ENCODE data around the gene COL20A1. TPM values are rescaled to one million over a fixed set of nuclear protein-coding genes. Genes with fewer than 3 reads are reported as not detected.

Gene COL20A1
- total RNA-seq, 4 donors from 2014 or later = not detected

DNA sequence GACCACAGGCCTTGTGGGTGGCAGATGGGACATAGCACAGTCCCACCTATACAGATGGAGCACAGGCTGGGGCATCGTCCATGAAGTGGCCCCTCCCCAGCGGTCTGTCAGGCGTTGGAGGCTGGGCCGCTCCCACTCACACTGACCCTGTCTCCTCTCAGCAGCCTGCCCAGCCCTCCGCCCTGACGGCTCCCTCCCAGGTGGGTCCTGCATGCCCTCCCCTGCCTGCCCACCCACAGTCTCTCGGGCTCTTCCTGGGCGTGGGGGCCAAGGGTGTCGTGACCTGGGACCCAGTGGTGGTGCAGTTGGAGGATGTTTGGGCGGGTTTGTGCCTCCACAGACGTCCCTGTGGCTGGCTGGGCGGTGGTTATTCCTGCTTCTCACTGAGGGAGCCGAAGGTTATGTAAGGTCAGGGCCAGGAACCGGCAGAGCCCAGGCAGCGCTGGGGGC, 22.3 kb downstream of the COL20A1 start:
- H3K4me3 ChIP-seq (ENCODE audit: low read depth, poor library complexity, severe bottlenecking) = no peak overlapping the region
- 52 to 61% methylated on average over 11 to 15 of the region's 15 CpGs for WGBS, 2 donors
- no peak for TF ChIP-seq POLR2A (IDR thresholded peaks at IDR 0.05)
- TF ChIP-seq, protein P1, sequence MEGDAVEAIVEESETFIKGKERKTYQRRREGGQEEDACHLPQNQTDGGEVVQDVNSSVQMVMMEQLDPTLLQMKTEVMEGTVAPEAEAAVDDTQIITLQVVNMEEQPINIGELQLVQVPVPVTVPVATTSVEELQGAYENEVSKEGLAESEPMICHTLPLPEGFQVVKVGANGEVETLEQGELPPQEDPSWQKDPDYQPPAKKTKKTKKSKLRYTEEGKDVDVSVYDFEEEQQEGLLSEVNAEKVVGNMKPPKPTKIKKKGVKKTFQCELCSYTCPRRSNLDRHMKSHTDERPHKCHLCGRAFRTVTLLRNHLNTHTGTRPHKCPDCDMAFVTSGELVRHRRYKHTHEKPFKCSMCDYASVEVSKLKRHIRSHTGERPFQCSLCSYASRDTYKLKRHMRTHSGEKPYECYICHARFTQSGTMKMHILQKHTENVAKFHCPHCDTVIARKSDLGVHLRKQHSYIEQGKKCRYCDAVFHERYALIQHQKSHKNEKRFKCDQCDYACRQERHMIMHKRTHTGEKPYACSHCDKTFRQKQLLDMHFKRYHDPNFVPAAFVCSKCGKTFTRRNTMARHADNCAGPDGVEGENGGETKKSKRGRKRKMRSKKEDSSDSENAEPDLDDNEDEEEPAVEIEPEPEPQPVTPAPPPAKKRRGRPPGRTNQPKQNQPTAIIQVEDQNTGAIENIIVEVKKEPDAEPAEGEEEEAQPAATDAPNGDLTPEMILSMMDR (IDR thresholded peaks at IDR 0.05) = no peak
- intact Hi-C loops (cut with DNase I; ENCODE audit: low total_unique reads) = loop anchor here (10.0 kb wide), 1 partner anchor 70 kb away; no protein-coding TSS in a partner anchor
- no peak for DNase-seq (ENCODE audit: low spot score in 2 of 2)

GRCh38 chr20:63315731-63316491, 22.9 kb downstream of the COL20A1 start:
- peak in 1 of 2 donors; percentile 80 for DNase-seq (ENCODE audit: low spot score in 2 of 2)
- intact Hi-C loops (cut with DNase I; ENCODE audit: low total_unique reads) = loop anchor here (10.0 kb wide), 1 partner anchor 69 kb away; no protein-coding TSS in a partner anchor
- H3K4me3 ChIP-seq (ENCODE audit: low read depth, poor library complexity, severe bottlenecking) = no peak overlapping the region
- WGBS, 2 donors = 72 to 82% methylated on average over 28 to 31 of the region's 31 CpGs
- TF ChIP-seq POLR2A (IDR thresholded peaks at IDR 0.05) = no peak
- TF ChIP-seq, protein P1 (IDR thresholded peaks at IDR 0.05) = no peak

GRCh38 chr20:63316502-63316921, 23.5 kb downstream of the COL20A1 start:
- TF ChIP-seq, protein P1 (IDR thresholded peaks at IDR 0.05) = no peak
- no peak for TF ChIP-seq POLR2A (IDR thresholded peaks at IDR 0.05)
- 78 to 84% methylated on average over 13 to 14 of the region's 14 CpGs for WGBS, 2 donors
- peak in 1 of 2 donors; percentile 78 for DNase-seq (ENCODE audit: low spot score in 2 of 2)
- no peak overlapping the region for H3K4me3 ChIP-seq (ENCODE audit: low read depth, poor library complexity, severe bottlenecking)
- intact Hi-C loops (cut with DNase I; ENCODE audit: low total_unique reads) = loop anchor here (10.0 kb wide), 1 partner anchor 68 kb away; no protein-coding TSS in a partner anchor

DNA sequence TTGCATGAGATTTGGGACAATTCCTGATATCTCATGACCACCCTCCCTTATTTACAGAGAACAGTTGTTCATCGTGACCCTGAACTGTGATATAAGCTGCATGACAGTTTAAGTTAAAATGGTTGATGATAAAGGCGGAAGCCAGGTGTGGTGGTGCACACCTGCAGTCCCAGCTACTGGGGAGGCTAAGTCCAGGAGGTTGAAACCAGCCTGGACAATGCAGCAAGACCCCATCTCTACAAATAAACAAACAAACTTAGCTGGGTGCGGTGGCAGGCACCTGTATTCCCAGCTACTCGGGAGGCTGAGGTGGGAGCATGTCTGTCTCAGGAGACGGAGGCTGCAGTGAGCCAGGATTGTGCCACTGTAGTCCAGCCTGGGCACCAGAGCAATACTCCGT, 24.1 kb downstream of the COL20A1 start:
- no peak overlapping the region for H3K4me3 ChIP-seq (ENCODE audit: low read depth, poor library complexity, severe bottlenecking)
- peak in 1 of 2 donors; percentile 42 for DNase-seq (ENCODE audit: low spot score in 2 of 2)
- no peak for TF ChIP-seq POLR2A (IDR thresholded peaks at IDR 0.05)
- TF ChIP-seq, protein P1 (IDR thresholded peaks at IDR 0.05) = no peak
- WGBS, 2 donors = 86 to 92% methylated on average over 6 of the region's 6 CpGs
- intact Hi-C loops (cut with DNase I; ENCODE audit: low total_unique reads) = loop anchor here (10.0 kb wide), 1 partner anchor 68 kb away; no protein-coding TSS in a partner anchor

DNA sequence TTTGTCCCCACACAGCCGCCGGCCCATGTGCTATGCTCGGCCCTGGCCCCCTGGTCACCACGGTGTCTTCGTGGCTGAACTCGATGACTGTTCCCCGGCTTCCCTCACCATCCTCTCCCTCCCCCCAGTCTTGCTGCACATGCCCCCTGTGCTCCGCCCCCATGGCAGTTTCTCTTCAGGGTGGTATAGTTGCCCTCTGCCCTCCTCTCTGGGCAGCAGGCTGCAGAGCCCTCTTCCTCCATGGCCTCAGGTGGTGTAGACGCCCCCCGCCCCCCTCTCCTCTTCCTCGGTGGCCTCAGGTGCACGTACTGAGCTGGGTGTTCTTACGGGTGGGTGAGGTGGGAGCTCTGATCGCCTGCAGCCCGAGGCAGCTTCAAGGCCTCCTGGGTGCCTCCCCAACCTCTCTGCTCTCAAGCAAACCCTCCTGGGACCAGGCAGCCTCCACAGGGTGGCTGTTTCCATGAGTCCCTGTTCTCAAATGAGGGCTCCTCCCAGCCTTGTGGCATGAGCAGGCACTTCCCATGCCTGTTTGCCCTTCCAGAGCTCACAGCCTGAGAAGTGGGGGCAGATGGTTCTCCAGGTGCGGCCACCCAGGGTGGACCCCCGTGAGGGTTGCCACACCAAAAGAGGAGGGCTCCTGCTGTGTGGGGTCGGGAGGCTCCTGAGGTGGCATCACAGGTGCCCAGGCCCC, 24.8 kb downstream of the COL20A1 start:
- 64 to 68% methylated on average over 15 to 17 of the region's 18 CpGs for WGBS, 2 donors
- DNase-seq (ENCODE audit: low spot score in 2 of 2) = peak in 1 of 2 donors; percentile 68
- no peak for TF ChIP-seq POLR2A (IDR thresholded peaks at IDR 0.05)
- TF ChIP-seq, protein P1 (IDR thresholded peaks at IDR 0.05) = no peak

More for the DNA sequence above, 24.8 kb downstream of the COL20A1 start:
- intact Hi-C loops (cut with DNase I; ENCODE audit: low total_unique reads) = loop anchor here (10.0 kb wide), 1 partner anchor 67 kb away; no protein-coding TSS in a partner anchor
- no peak overlapping the region for H3K4me3 ChIP-seq (ENCODE audit: low read depth, poor library complexity, severe bottlenecking)
